Neural cell (in vitro differentiated cells): ENCODE results near the gene LSM12.

ENCODE experiments used
- CTCF ChIP-seq: fragments of 450-650 bp; IDR thresholded peaks from 2 replicates; pipeline ENCODE4 v1.5.1; 2014; ENCODE audit warnings: antibody characterized with exemption, mild to moderate bottlenecking, moderate library complexity; ENCODE audit not compliant: poor library complexity, severe bottlenecking
- EZH2 ChIP-seq: fragments of 200-600, 300-800 bp; shearing (Covaris generic), sonication (generic); IDR thresholded peaks from 2 replicates; pipeline ENCODE4 v1.6.1; 2014; ENCODE audit warnings: antibody characterized with exemption, low read length, borderline replicate concordance, mild to moderate bottlenecking; ENCODE audit not compliant: insufficient read depth, poor library complexity, severe bottlenecking
- MXI1 ChIP-seq: fragments of 450-650 bp; conservative IDR thresholded peaks from 2 replicates; pipeline ENCODE4 v1.6.1; 2014; ENCODE audit warnings: antibody characterized with exemption, mild to moderate bottlenecking; ENCODE audit not compliant: poor library complexity, severe bottlenecking
- POLR2AphosphoS5 ChIP-seq: IDR thresholded peaks from 2 replicates; pipeline ENCODE4 v1.6.1; 2012
- RAD21 ChIP-seq: fragments of 450-650 bp; conservative IDR thresholded peaks from 2 replicates; pipeline ENCODE4 v1.6.1; 2014; ENCODE audit warnings: antibody characterized with exemption, mild to moderate bottlenecking, moderate library complexity
- SMC3 ChIP-seq: fragments of 450-650 bp; conservative IDR thresholded peaks from 2 replicates; pipeline ENCODE4 v1.6.1; 2014; ENCODE audit warnings: antibody characterized with exemption, mild to moderate bottlenecking, moderate library complexity; ENCODE audit not compliant: poor library complexity
- TAF1 ChIP-seq: IDR thresholded peaks from 2 replicates; pipeline ENCODE4 v1.6.1; 2012; ENCODE audit warnings: low read depth

GRCh38 chr17:44113382-44113781, 46.9 kb upstream of the LSM12 start:
- TF ChIP-seq CTCF (no peak), EZH2 (no peak), SMC3 (no peak), POLR2AphosphoS5 (no peak), MXI1 (no peak), TAF1 (no peak), RAD21 (no peak)
